Measurements from ENCODE around the gene AKAP8. TPM values are rescaled to one million over a fixed set of nuclear protein-coding genes. Genes with fewer than 3 reads are reported as not detected.

Gene AKAP8
- total and polyA plus RNA-seq, 7 donors = 15.9 to 42.8 (median 19.9) TPM

GRCh38 chr19:15379999-15380647 lies 536 bp upstream of the AKAP8 start:
- ATAC-seq = peak in 2 of 4 donors; percentile 0 to 12
- DNase-seq = peak in 1 of 2 donors; percentile 80
- intact Hi-C loops (cut with DNase I) = loop anchor here (2.0 to 5.0 kb wide), 5 partner anchors 37 to 203 kb away; partner anchors contain the start of genes AKAP8L (in 1 of the 2), BRD4 (in 1 of the 2) and WIZ (in 1 of the 2)

GRCh38 chr19:15378534-15379082 lies 979 bp downstream of the AKAP8 start:
- peak overlapping the region; percentile 93 for H3K27ac ChIP-seq
- peak overlapping the region; percentile 78 for H3K4me3 ChIP-seq
- no peaks in the 10 kb centered on the region for H3K9me3 ChIP-seq
- intact Hi-C loops (cut with DNase I) = loop anchor here (2.0 to 5.0 kb wide), 5 partner anchors 39 to 201 kb away; partner anchors contain the start of genes AKAP8L (in 1 of the 2), BRD4 (in 1 of the 2) and WIZ (in 1 of the 2)
- H3K4me1 ChIP-seq = peaks cover 52% of the 10 kb centered on the region
- H3K36me3 ChIP-seq (ENCODE audit: insufficient read depth in 1 of 2, low read depth in 1 of 2) = peaks cover 0 to 32% of the 10 kb centered on the region in 2 donors
- DNase-seq (peak in 1 of 2 donors; percentile 71), ATAC-seq (peak; percentile 0 to 41 (median 18))
- 0 to 1% (median 0%) methylated on average over 20 to 22 of the region's 22 CpGs for WGBS, 3 donors
- no peak for TF ChIP-seq CTCF (IDR thresholded peaks at IDR 0.05)
- no peaks in the 10 kb centered on the region for H3K27me3 ChIP-seq (ENCODE audit: insufficient read depth in 3 of 3, low read length in 2 of 3)

More at GRCh38 chr19:15379999-15380647, 536 bp upstream of the AKAP8 start:
- Histone ChIP-seq H3K27me3 (ENCODE audit: insufficient read depth in 3 of 3, low read length in 2 of 3) (no peaks in the 10 kb centered on the region), H3K4me1 (peaks cover 37% of the 10 kb centered on the region), H3K36me3 (ENCODE audit: insufficient read depth in 1 of 2, low read depth in 1 of 2) (peaks cover 0 to 30% of the 10 kb centered on the region in 2 donors), H3K9me3 (no peaks in the 10 kb centered on the region), H3K27ac (peak overlapping the region; percentile 93), H3K4me3 (peak overlapping the region; percentile 78)
- TF ChIP-seq CTCF (IDR thresholded peaks at IDR 0.05) = no peak
- 6 to 9% (median 8%) methylated on average over 31 to 56 of the region's 56 CpGs for WGBS, 3 donors

- no peak for TF ChIP-seq CTCF (IDR thresholded peaks at IDR 0.05)
- peak overlapping the region; percentile 30 for H3K4me3 ChIP-seq
- no peaks in the 10 kb centered on the region for H3K9me3 ChIP-seq
- peaks cover 48% of the 10 kb centered on the region for H3K4me1 ChIP-seq
- peak overlapping the region; percentile 93 for H3K27ac ChIP-seq
- intact Hi-C loops (cut with DNase I) = loop anchor here (5.0 kb wide), 4 partner anchors 42 to 198 kb away; partner anchors contain the start of genes AKAP8L (in 1 of the 2) and WIZ (in 1 of the 2)
- ATAC-seq (peak in 3 of 4 donors; percentile 9 to 57 (median 53)), DNase-seq (peak; percentile 67 to 92)
- no peaks in the 10 kb centered on the region for H3K27me3 ChIP-seq (ENCODE audit: insufficient read depth in 3 of 3, low read length in 2 of 3)
- WGBS, 3 donors = 9 to 21% (median 13%) methylated on average over 24 of the region's 24 CpGs
- peaks cover 11 to 38% of the 10 kb centered on the region in 2 donors for H3K36me3 ChIP-seq (ENCODE audit: insufficient read depth in 1 of 2, low read depth in 1 of 2)
Observed at GRCh38 chr19:15374796-15375440, 4.7 kb downstream of the AKAP8 start.

GRCh38 chr19:15374105-15374651 lies 5.4 kb downstream of the AKAP8 start:
- ATAC-seq = no peak
- WGBS, 3 donors = 37 to 59% (median 37%) methylated on average over 21 of the region's 21 CpGs
- Histone ChIP-seq H3K36me3 (ENCODE audit: insufficient read depth in 1 of 2, low read depth in 1 of 2) (peaks cover 12 to 46% of the 10 kb centered on the region in 2 donors), H3K27ac (peak overlapping the region; percentile 93), H3K9me3 (no peaks in the 10 kb centered on the region), H3K4me1 (peaks cover 48% of the 10 kb centered on the region), H3K4me3 (peak overlapping the region; percentile 30), H3K27me3 (ENCODE audit: insufficient read depth in 3 of 3, low read length in 2 of 3) (no peaks in the 10 kb centered on the region)
- intact Hi-C loops (cut with DNase I) = no loop called here
- DNase-seq = peak in 1 of 2 donors; percentile 54
- TF ChIP-seq CTCF (IDR thresholded peaks at IDR 0.05) = no peak
